ENCODE measurements around the gene CCDC182.
A peak's percentile ranks its signal among the peaks of the same experiment; 100 is the strongest.

Gene CCDC182

DNA sequence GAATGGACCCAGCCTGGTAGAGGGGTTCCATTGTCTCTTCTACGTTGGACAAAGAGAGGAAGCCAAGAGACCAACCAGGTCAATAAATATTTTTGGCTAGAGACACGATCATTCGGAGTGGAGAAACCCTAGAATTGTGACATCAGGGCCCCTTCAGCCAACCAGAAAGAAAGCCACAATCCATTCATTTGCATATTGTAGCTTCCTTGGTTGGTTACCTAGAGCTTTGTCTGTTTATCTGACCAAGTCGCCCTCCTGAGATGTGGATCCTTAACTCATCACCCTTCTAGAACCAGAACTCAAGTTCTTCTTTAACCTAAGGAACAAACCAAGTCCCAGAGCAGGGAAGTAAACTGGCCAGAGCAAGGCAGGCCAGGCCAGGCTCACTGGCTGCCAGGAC, at the start of gene CCDC182:
Gene CCDC182, minus strand, starts transcription at position 58 of the 400 bp plus-strand sequence. Its CDS starts 27 bp downstream, at position 31.
- no peak for DNase-seq (ENCODE audit: low spot score)

DNA sequence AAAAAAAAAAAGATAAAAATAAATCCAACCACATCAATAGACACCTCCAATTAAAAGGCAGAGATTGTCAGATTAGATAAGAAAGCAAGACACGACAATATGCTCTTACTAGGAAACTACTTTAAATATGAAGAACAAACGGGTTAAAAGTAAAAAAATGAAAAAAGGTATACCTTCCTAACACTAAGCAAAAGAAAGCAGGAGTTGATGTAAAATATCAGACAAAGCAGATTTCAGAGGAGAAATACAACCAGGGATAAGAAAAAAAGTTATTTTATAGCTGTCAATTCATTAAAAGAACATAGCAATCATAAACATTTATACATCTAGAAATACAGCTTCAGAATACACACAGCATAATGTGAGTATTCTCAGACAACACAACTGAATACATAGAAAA, 49.7 kb upstream of the CCDC182 start:
- no peak for DNase-seq (ENCODE audit: low spot score)

DNA sequence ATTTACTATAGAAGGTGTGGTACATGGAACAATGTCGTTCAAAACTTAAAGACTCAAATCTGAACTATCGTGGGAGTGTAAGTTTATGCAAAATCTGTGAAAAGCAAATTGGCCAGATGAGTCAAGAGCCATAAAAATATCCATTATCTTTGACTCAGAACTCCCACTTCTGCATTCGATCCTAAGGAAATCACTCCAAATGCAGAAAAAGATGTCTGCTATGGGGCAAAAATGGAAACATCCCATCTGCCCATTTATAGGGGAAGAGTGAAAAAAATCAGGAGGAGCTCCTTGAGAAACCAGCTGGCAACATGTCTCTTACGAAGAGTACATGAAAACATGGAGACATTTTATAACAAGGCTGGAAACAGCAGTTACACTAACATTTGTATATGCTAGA, 43.6 kb upstream of the CCDC182 start:
- DNase-seq (ENCODE audit: low spot score): no peak

DNA sequence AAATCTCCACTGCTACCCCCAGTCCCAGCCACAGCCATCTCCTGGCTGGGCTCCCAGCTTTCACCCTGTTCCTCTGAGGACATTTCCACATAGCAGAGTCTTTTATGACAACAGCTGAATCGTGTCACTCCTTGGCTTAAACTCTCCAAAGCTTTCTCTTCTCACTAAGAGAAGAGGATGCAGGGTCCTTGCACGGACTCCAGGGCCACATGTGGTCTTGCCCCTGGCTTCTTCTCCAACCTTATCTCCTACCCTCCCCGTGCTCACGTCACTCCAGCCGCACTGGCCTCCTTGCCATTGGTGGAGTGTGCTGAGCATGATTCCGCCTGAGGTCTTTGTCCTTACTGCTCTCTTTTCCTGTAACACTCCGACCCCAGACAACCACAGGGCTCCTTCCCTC, 39.9 kb upstream of the CCDC182 start:
- no peak for DNase-seq (ENCODE audit: low spot score)

DNA sequence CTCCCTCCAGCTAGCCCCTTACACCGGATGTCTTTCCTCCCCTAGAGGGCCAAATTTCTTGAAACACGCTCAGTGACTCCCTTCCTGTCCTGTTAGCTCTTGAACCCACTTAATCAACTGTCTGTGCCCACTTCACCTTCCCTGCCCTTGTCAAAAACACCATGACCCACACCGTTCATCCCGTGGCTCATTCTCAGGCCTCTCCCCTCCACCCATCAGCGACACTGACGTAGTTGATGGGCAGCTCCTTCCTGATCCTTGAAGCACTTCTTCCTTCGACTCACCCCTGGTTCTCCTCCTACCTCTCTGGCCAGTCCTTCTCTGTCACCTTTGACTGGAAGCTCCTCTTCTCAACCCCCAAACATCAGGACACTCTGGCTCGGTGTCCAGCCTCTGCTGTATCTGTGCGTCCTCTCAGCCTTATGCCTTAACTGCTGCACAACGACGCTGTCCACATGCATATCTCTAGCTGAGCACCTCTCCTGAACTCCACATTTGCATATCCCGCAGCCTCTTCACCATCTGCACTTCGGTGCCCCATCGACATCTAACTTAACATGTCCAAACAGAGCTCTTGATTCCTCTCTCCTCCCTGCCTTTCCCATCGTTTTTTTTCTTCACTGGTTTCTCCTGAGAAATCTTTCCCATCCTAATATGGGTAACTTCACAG, 39.3 kb upstream of the CCDC182 start:
- DNase-seq (ENCODE audit: low spot score): no peak

DNA sequence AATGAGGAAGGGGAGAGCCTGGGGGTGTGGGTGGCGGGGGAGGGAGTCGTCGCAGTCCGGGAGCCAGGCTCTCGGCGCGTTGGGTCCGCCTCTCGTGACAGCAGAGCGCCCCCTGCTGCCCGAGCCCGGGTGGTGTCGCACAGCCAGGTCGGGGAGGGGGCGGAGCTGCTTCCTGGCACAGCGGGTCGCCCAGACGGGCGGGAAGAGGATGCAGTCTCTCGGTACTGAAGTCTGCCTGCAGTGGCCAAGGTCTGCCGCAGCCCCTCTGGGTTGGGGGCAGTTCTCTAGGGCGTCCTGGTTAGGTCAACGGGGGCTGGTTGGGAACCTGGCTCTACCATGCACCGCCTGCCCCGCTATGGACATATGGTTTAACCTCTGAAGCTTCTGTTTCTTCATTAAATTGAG, 38.2 kb upstream of the CCDC182 start:
- DNase-seq (ENCODE audit: low spot score): peak; percentile 57

GRCh38 chr17:57782647-57783337, 37.7 kb upstream of the CCDC182 start:
- DNase-seq (ENCODE audit: low spot score): no peak

DNA sequence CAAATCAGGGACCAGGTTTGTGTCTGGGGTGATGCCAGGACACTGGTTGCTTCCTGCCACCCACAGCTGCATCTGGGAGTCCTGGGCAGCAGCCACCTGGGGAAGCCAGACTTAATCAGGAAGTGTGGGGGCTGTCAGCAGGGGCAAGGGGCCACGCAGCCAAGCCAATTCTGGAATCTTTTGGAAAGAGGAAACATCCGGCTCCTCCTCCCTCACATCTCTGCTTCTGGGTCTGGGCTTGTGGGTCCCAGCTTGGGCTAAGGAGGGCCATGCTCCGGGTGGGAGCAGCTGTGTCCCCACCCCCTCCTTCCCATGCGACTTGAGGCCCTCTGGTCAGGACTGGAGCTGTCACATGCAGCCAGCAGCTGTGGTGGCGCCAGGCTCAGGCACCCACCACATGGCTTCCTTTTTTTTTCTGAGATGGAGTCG, 37.0 kb upstream of the CCDC182 start:
- no peak for DNase-seq (ENCODE audit: low spot score)

- no peak for DNase-seq (ENCODE audit: low spot score)
Observed at GRCh38 chr17:57781386-57782061, 36.4 kb upstream of the CCDC182 start.

GRCh38 chr17:57779706-57780105, 34.6 kb upstream of the CCDC182 start:
- DNase-seq (ENCODE audit: low spot score): no peak

DNA sequence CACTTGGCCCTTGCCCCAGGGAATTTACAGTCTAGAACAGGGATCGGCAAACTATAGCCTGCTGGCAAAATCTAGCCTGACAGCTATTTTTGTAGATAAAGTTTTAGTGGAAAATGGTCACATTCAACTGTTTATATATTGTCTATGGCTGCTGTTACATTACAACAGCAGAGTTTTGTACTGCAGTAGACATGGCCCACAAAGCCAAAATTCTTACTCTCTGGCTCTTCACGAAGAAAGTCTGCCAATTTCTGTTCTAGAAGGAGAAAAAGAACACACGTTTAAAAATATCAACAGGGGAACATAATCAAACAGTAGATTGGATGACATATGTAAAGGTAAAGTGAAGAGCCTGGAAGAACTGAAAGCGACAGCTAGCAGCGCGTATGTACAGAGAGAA, 33.2 kb upstream of the CCDC182 start:
- no peak for DNase-seq (ENCODE audit: low spot score)

DNA sequence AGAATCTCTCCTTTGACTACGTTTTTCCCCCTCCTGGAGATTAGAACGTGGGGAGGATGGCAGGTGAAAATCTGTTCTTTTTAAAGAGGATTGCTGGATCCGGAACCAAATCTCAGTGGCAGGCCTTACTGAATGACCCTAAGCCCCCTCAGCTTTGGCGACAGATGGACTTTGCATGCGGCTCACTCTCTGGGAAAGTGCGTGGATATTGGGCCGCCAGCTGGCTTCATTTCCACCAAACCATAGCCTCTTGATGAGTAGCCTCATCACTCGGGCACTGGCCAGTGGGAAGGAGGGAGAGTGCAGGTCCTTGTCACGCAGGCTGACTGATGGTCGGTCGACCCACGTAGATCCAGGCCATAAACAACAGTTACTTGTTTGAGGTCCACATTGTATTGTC, 31.3 kb upstream of the CCDC182 start:
- DNase-seq (ENCODE audit: low spot score): no peak

DNA sequence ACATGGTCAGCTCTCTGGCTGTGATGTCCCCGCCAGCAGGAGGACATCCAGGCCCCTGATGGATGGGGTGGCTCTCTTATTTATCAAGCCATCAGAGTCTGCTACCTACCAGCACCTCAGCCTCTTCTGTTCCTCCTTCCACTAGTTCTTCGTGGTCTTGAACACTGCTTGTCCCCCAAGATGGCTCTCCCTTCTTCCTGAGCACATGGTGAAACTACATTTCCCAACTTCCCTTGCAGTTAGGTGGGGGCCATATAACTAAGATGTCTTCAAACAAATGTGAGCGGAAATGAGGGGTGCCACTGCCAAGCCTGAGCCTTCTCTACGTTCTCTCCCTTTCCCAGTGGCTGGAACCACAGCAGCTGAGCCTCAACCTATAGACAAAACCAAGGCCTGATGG, 29.8 kb upstream of the CCDC182 start:
- no peak for DNase-seq (ENCODE audit: low spot score)

DNA sequence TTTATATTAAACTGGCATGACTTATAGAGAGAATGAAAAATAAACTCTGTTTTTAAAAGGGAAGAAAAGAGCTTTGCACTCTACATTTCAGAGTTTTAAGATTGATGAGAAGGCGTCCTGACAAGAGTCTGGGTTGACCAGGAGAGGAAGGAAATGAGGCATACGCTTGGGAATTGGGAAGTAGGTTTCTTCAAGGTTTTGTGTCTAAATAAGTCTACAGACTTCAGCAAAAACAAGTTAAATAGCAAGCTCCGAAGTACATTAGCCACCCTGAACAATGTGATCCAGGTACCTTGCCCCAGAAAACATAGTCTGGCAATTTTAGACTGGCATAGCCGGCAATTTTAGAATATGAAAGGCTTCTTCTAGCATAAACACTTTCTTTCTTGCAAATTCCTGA, 28.5 kb upstream of the CCDC182 start:
- no peak for DNase-seq (ENCODE audit: low spot score)

DNA sequence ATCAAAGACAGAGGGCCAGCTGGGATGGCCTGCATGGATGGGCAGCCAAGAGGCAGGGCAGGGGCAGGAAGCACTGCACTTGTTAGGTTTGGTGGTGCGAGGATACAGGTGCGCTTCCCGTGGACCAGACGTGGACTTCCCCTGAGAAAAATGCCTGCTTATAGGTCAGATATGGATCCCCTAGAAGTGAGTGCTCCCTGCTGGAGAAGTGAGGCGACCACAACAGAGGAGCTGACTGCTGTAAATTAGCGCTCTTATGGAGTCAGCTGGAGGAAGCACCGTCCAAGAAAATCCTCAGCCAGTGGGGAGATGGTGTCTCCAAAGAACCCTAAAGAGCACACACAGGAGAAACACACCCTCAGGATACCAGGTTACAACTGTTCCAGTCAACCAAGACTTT, 27.7 kb upstream of the CCDC182 start:
- DNase-seq (ENCODE audit: low spot score): no peak

- no peak for DNase-seq (ENCODE audit: low spot score)
Observed at GRCh38 chr17:57767561-57767960, 22.5 kb upstream of the CCDC182 start.

- DNase-seq (ENCODE audit: low spot score): no peak
Observed at GRCh38 chr17:57766318-57766943, 21.3 kb upstream of the CCDC182 start.

GRCh38 chr17:57762452-57763395, 17.6 kb upstream of the CCDC182 start:
- no peak for DNase-seq (ENCODE audit: low spot score)

DNA sequence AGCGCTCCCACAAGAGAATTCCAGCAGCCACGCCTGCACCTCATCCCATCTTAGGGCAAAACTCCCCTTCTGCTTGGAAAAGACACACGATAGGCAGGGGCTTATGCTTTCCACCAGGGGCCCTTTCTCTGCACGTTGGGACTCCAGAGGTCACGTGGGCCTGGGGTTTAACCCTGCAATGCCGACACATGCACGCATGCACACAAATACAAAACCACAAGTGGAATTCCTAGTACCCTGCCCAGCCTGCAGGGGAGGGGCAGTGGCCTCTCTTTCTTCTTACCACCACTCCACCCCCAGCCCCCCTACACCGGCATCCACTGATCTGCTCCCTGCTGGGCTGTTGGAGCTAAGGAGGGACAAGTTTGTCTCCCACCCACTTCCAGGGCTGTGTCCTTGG, 16.8 kb upstream of the CCDC182 start:
- DNase-seq (ENCODE audit: low spot score): no peak

GRCh38 chr17:57760046-57760445, 14.9 kb upstream of the CCDC182 start:
- no peak for DNase-seq (ENCODE audit: low spot score)

DNA sequence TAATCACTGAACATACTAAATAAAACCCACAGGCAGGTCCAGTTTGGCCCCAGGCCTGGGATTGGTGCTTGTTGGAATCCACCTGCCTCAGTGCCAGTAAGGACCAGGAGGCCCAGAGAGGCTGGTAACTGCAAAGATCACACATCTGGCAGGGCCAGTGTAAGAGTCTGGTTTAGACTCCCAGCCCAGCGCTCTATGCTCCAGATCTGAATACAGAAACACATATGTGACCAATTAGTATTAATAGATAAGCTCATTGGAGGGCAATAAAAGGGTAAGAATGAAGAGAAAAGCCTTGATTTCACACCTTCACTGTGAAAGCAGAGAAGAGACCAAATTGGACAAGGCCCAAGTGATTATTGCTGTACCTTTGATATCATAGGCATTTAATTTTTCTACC, 13.6 kb upstream of the CCDC182 start:
- DNase-seq (ENCODE audit: low spot score): no peak

DNA sequence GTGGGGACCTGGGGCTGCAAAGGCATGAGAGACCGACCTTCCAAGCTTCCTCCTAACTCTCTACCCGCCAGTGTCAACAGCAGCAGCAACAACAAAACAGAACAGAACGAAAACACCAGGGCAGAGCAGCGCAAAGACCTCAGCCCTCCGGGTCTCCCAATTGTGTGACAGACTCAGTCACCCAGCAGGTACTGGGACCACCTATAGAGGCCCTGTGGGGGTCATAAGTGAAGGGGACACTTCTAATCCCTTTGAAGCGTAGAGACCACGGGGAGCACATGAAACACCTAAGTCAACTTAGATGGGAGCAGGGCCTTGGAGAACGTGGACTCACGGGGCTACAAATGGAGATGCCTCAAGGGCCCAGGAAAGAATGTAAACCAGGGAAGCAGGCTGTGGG, 12.6 kb upstream of the CCDC182 start:
- DNase-seq (ENCODE audit: low spot score): no peak

Measured in CD4-positive, alpha-beta T cell treated with Interleukin-15 for 4 hours (primary cell).